Occipital lobe (tissue), 2 donors: ENCODE data around the gene JAG1. TPM values are rescaled to one million over a fixed set of nuclear protein-coding genes. Genes with fewer than 3 reads are reported as not detected.

Experiments
- DNase-seq: peaks from one replicate; lab custom pipeline; 2025; lab: John Stamatoyannopoulos, UW
- total RNA-seq: library from RNA; depleted of rRNA; stranded (reverse); fragments of >200 nt; gene quantifications from one replicate; pipeline ENCODE4 v1.2.3, GENCODE V29; 2014

The JAG1 gene
- total RNA-seq, 1 donor from 2014 or later, result 26.0 TPM

- DNase-seq, result no peak
Observed at GRCh38 chr20:10699941-10700340, 26.1 kb upstream of the JAG1 start.

- no peak for DNase-seq
Observed at GRCh38 chr20:10699489-10699888, 25.7 kb upstream of the JAG1 start.

- no peak for DNase-seq
Observed at GRCh38 chr20:10696650-10697049, 22.9 kb upstream of the JAG1 start.

- DNase-seq, result no peak
Observed at GRCh38 chr20:10689385-10689784, 15.6 kb upstream of the JAG1 start.

- DNase-seq, result no peak
Observed at GRCh38 chr20:10687895-10688294, 14.1 kb upstream of the JAG1 start.

GRCh38 chr20:10686356-10687133 is 12.7 kb upstream of the JAG1 start:
- no peak for DNase-seq

GRCh38 chr20:10683537-10683936 is 9.7 kb upstream of the JAG1 start:
- no peak for DNase-seq

- DNase-seq, result no peak
Observed at GRCh38 chr20:10682939-10683338, 9.1 kb upstream of the JAG1 start.

GRCh38 chr20:10681494-10681893 is 7.7 kb upstream of the JAG1 start:
- no peak for DNase-seq

- no peak for DNase-seq
Observed at GRCh38 chr20:10680571-10680970, 6.8 kb upstream of the JAG1 start.

- no peak for DNase-seq
Observed at GRCh38 chr20:10679269-10679668, 5.5 kb upstream of the JAG1 start.

- DNase-seq, result no peak
Observed at GRCh38 chr20:10676518-10676917, 2.7 kb upstream of the JAG1 start.

- no peak for DNase-seq
Observed at GRCh38 chr20:10675450-10675848, 1.6 kb upstream of the JAG1 start.

GRCh38 chr20:10674684-10675449 is 1.1 kb upstream of the JAG1 start:
- DNase-seq, result peak; percentile 10

GRCh38 chr20:10673176-10673841 is 490 bp downstream of the JAG1 start:
- peak; percentile 20 for DNase-seq

GRCh38 chr20:10672624-10673127 is 1.1 kb downstream of the JAG1 start:
- peak; percentile 32 for DNase-seq

- DNase-seq, result peak; percentile 31
Observed at GRCh38 chr20:10671919-10672623, 1.7 kb downstream of the JAG1 start.

GRCh38 chr20:10671221-10671918 is 2.4 kb downstream of the JAG1 start:
- DNase-seq, result peak; percentile 54

GRCh38 chr20:10670501-10671220 is 3.1 kb downstream of the JAG1 start:
- no peak for DNase-seq

GRCh38 chr20:10669843-10670446 is 3.9 kb downstream of the JAG1 start:
- no peak for DNase-seq
